Activated CD4-positive, alpha-beta memory T cell treated with anti-CD3 and anti-CD28 coated beads for 36 hours (primary cell): ENCODE measurements around the gene CH25H. TPM values are rescaled to one million over a fixed set of nuclear protein-coding genes. Genes with fewer than 3 reads are reported as not detected.
A peak's percentile ranks its signal among the peaks of the same experiment; 100 is the strongest.
"Not testable (repeated sequence)": the region's sequence is repeated elsewhere in the genome, so short reads cannot be mapped to it uniquely, and the experiment has no call there.

Source experiments
- CTCF ChIA-PET: fragments of 350-600 bp; sonication (Branson Sonifier 250); formaldehyde crosslinking; loops from one replicate; lab custom pipeline; 2021; ENCODE audit warnings: antibody characterized with exemption, inconsistent platforms; lab: Charles Lee
- POLR2A ChIA-PET: fragments of 350-600 bp; sonication (Branson Sonifier 250); formaldehyde crosslinking; loops from one replicate; lab custom pipeline; 2021; ENCODE audit warnings: antibody characterized with exemption; lab: Charles Lee
- DNase-seq: peaks from one replicate; pipeline ENCODE4 v3.0.0-alpha.2; 2020
- H3K27ac Mint-ChIP-seq: one replicate; pipeline ENCODE4 v1.8.0; 2021; ENCODE audit warnings: mixed read lengths
- H3K27me3 Mint-ChIP-seq: one replicate; pipeline ENCODE4 v1.8.0; 2021; ENCODE audit warnings: mixed read lengths
- H3K36me3 Mint-ChIP-seq: one replicate; pipeline ENCODE4 v1.8.0; 2021; ENCODE audit warnings: mixed read lengths
- H3K4me1 Mint-ChIP-seq: one replicate; pipeline ENCODE4 v1.8.0; 2021; ENCODE audit warnings: low read depth, mixed read lengths
- H3K4me3 Mint-ChIP-seq: one replicate; pipeline ENCODE4 v1.8.0; 2021; ENCODE audit warnings: mild to moderate bottlenecking, mixed read lengths
- H3K9me3 Mint-ChIP-seq: one replicate; pipeline ENCODE4 v1.8.0; 2021; ENCODE audit warnings: mixed read lengths
- intact Hi-C: fragments of 100-400 bp; cut with micrococcal nuclease; formaldehyde crosslinking; loops from one replicate; pipeline ENCODE4 v1.15.1; 2023
- total RNA-seq, 2 experiments: library from RNA; stranded (reverse); gene quantifications; one replicate each; pipeline ENCODE4 v1.2.3, GENCODE V29; 2021

The CH25H gene
- total RNA-seq, 2 experiments from 2014 or later: 0.12 TPM; not detected in 1

DNA sequence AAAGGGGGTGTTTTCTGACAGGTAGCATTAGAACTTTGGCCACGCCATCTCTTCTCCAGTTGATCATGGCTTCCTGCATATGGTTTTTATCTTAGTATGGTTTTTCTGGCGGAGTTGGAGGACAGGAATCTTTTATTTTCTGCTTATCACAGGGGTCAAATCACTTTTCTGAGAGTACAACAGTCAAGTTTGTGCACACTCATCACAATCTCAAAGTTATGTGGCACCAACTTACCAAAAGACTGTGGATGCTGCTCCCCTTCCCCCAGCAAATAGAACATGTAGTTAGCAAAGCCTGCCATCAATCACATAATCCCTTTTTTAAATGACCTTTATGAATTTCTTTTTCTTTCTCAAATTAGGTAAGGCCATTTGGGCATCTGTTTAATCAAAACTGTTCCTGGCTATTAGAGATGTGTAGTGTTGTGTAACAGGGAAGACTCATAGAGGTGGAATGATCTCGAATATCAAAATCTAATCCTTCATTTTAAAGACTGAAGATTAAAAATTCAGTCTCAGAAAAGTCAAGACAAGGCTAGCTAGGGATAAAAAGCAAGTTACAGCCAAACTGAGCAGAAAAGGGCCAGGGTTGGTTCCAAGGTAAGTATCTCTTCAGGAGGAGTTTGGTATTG lies 3.8 kb upstream of the CH25H start:
- Mint-ChIP-seq H3K4me3 (no peak overlapping the region), H3K9me3 (no peaks in the 10 kb centered on the region), H3K4me1 (peaks cover 13% of the 10 kb centered on the region), H3K27me3 (peaks cover 24% of the 10 kb centered on the region), H3K27ac (no peak overlapping the region), H3K36me3 (peaks cover 4% of the 10 kb centered on the region)
- ChIA-PET CTCF (interaction anchor here (1.0 to 9.1 kb wide), 5 partner anchors 181 to 375 kb away, joined by 3 to 114 read pairs (median 4); no protein-coding TSS in a partner anchor), POLR2A (no interaction called here)
- intact Hi-C loops: no loop called here
- no peak for DNase-seq

DNA sequence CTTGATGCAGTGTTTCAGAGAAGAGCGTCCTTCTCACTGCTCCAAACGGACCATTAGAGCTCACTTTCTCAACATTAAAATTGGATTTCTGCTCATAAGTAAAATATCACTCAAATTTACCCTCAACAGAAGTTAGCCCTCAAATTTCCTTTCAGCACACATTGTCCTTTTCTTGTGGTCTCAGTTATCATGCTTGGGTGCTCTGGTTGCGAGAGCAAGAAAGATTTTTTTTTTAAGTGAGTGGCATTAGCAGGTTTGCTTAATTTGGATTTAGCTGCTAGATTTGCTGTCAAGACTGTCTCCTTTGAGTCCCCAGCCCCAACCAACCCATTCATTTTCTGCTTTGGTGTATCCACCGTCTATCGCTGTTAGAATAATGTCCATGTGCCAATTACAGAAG lies 2.6 kb upstream of the CH25H start:
- Mint-ChIP-seq H3K4me3 (no peak overlapping the region), H3K27me3 (peaks cover 29% of the 10 kb centered on the region), H3K9me3 (no peaks in the 10 kb centered on the region), H3K36me3 (no peaks in the 10 kb centered on the region), H3K4me1 (peaks cover 13% of the 10 kb centered on the region), H3K27ac (no peak overlapping the region)
- ChIA-PET POLR2A (no interaction called here), CTCF (interaction anchor here (0.7 to 9.1 kb wide), 6 partner anchors 9 to 374 kb away, joined by 3 to 114 read pairs (median 4); no protein-coding TSS in a partner anchor)
- no peak for DNase-seq
- intact Hi-C loops: no loop called here

DNA sequence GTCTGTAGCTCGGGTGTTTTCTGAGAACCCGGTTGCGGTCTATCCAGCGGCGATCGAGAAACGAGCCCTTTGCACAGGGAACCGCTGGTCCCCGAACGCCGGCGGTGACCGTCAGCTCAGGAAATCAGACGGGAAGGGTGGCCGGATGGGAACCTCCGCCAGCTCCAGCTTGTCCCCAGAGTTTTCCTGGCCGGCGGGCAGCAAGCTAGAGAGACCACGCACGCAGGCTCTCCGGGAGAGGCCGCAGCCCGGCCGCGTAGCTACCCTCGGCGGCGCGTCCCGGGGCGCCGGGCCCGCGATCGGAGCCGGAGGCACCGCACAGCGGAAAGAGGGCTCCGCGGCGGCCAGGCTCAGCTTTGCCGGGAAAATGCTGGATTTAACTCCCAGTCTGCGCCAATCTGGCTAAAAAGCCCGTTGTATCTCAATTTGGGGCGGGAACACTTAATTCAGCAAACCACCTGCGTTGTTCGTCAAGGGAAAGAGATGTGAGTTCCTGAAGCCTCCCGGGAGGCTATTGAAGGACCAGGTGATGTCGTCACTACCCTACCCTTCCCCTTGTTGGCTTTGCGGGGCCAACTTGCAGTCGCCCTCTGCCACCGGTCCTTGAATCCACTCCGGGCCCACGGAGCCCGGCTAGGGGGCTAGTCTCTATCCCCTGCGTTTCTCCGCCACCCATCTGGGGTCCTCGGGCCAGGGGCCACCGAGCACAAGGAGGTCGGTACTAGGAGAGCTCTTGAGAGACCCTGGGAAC lies 859 bp upstream of the CH25H start:
- DNase-seq: peak; percentile 36
- POLR2A ChIA-PET: interaction anchor here (0.8 to 1.4 kb wide), 3 partner anchors 44 to 274 kb away, joined by 3 to 6 read pairs (median 4); partner anchors contain the start of gene FAS
- no peaks in the 10 kb centered on the region for H3K36me3 Mint-ChIP-seq
- peaks cover 13% of the 10 kb centered on the region for H3K4me1 Mint-ChIP-seq
- intact Hi-C loops: loop anchor here (1.0 to 2.0 kb wide), 2 partner anchors 45 to 123 kb away; no protein-coding TSS in a partner anchor
- no peak overlapping the region for H3K27ac Mint-ChIP-seq
- no peaks in the 10 kb centered on the region for H3K9me3 Mint-ChIP-seq
- H3K4me3 Mint-ChIP-seq: peak overlapping the region; percentile 64
- H3K27me3 Mint-ChIP-seq: peaks cover 29% of the 10 kb centered on the region
- CTCF ChIA-PET: interaction anchor here (0.6 to 9.1 kb wide), 14 partner anchors 8 to 373 kb away, joined by 3 to 114 read pairs (median 4); partner anchors contain the start of gene FAS

DNA sequence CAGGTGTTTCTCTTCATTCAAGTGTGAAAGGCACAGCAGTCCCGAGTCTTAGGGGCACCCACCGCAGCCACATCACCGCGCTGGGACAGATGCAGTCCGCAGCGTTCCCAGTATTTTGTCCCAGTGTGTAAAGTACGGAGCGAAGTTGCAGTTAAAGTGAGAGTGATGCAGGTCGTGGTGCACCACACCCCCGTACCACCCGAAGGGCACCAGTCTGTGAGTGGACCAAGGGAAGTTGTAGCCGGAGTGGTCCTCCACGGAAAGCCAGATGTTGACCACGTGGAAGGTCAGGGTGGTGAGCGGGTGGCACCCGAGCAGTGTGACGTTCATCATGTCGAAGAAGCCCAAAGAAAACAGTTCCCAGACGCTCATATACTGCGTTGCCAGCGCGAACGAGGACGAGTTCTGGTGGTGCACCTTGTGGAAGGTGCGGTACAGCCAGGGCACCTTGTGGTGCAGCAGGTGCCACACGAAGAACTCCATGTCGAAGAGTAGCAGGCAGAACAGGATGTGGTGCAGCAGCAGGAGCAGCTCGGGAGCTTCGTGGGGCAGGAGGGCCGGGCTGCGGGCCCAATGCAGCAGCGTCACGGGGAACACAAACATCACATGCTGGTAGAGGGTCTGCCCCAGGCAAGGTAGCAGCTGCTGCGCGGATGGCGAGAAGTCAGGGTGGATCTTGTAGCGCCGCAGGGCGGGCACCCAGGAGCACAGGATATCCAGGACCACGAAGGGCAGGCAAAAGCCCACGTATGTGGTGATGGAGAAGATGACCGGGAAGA lies 526 bp downstream of the CH25H start:
- ChIA-PET POLR2A (interaction anchor here (1.4 kb wide), 1 partner anchor 216 kb away, joined by 4 read pairs; the partner anchor contains the start of gene FAS), CTCF (interaction anchor here (0.7 to 9.1 kb wide), 11 partner anchors 9 to 372 kb away, joined by 3 to 114 read pairs (median 6); partner anchors contain the start of gene FAS)
- peak; percentile 49 for DNase-seq
- Mint-ChIP-seq H3K36me3 (no peaks in the 10 kb centered on the region), H3K27me3 (peaks cover 29% of the 10 kb centered on the region), H3K4me3 (peak overlapping the region; percentile 64), H3K4me1 (peaks cover 10% of the 10 kb centered on the region), H3K27ac (no peak overlapping the region), H3K9me3 (no peaks in the 10 kb centered on the region)
- intact Hi-C loops: loop anchor here (1.0 to 2.0 kb wide), 2 partner anchors 43 to 122 kb away; no protein-coding TSS in a partner anchor

DNA sequence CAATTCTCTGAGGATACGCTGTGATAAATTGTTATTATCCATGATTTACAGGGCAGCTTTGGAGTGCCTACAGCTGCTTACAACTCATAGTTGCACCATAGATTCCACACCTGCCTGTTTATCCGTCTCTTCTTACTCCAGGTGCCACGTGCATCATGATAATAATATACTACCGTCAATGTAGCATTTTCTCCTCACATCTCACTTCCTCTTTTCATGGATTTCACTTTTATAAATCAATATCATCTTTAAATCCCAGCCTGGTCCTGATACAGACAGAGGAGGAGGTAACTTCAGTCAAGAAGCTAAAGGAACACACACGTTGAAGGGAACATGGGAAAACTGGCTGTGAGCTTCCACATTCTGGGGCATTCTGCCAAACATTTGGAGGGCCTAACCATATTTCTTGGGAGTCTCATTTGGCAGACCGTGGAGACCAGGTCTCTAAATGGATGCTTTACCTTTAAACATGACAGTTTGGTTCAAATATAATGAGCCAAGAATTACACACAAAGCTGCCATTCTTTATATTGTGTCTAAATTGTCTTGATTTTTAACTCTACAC lies 2.4 kb downstream of the CH25H start:
- intact Hi-C loops: no loop called here
- ChIA-PET CTCF (interaction anchor here (1.0 to 9.1 kb wide), 4 partner anchors 9 to 272 kb away, joined by 3 to 114 read pairs (median 35); no protein-coding TSS in a partner anchor), POLR2A (no interaction called here)

DNA sequence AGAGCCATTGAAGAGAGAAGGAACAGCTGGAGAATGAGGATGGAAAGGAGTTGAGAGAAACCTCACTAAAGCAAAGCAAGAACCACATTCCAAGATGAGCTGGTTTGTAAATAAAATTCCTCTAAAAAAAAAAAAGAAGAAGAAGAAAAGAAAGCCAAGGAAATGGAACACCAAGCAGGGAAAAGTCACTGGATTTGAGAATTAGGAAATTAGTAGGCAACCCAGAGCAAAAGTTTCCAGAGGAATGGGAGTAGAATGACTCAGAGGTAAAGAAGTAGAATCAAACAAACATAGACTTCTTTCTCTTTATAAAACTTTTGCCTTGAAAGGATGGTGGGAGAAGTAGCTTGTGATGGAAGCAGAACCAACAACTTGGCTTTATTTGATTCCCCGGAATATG lies 3.9 kb downstream of the CH25H start:
- H3K36me3 Mint-ChIP-seq: no peaks in the 10 kb centered on the region
- POLR2A ChIA-PET: no interaction called here
- intact Hi-C loops: no loop called here

More for the DNA sequence above, 2.4 kb downstream of the CH25H start:
- no peak for DNase-seq
- Mint-ChIP-seq H3K4me3 (no peak overlapping the region), H3K27ac (no peak overlapping the region), H3K9me3 (no peaks in the 10 kb centered on the region), H3K36me3 (no peaks in the 10 kb centered on the region), H3K27me3 (peaks cover 23% of the 10 kb centered on the region), H3K4me1 (peaks cover 10% of the 10 kb centered on the region)

DNA sequence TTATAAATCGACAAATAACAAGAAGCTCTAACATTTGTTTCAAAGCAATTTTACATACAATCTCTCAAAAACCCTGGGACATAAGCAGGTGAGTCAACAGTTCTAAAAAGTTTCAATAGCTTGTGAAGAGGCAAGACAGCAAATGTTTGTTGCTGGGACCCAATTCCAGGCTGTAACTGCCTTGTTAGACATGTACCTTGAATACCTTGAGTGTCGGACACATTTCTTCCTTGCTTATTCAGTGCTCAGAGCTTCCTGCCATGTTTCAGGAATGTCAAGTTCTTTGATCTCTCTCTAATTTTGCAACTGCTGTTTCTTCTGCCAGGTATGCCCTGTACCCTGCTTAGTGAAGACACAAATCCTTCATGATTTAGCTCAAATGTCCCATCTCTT lies 5.1 kb downstream of the CH25H start:
- ChIA-PET CTCF (interaction anchor here (0.9 to 1.9 kb wide), 4 partner anchors 15 to 267 kb away, joined by 3 to 9 read pairs (median 4); no protein-coding TSS in a partner anchor), POLR2A (no interaction called here)
- Mint-ChIP-seq H3K9me3 (no peaks in the 10 kb centered on the region), H3K4me1 (peaks cover 8% of the 10 kb centered on the region), H3K4me3 (no peak overlapping the region), H3K36me3 (no peaks in the 10 kb centered on the region), H3K27me3 (peaks cover 20% of the 10 kb centered on the region), H3K27ac (no peak overlapping the region)
- DNase-seq: no peak
- intact Hi-C loops: no loop called here

More for the DNA sequence above, 3.9 kb downstream of the CH25H start:
- Mint-ChIP-seq H3K4me3 (no peak overlapping the region), H3K4me1 (peaks cover 10% of the 10 kb centered on the region), H3K27ac (no peak overlapping the region), H3K9me3 (no peaks in the 10 kb centered on the region), H3K27me3 (peaks cover 25% of the 10 kb centered on the region)
- CTCF ChIA-PET: interaction anchor here (1.1 to 9.1 kb wide), 4 partner anchors 10 to 270 kb away, joined by 3 to 114 read pairs (median 35); no protein-coding TSS in a partner anchor
- no peak for DNase-seq

DNA sequence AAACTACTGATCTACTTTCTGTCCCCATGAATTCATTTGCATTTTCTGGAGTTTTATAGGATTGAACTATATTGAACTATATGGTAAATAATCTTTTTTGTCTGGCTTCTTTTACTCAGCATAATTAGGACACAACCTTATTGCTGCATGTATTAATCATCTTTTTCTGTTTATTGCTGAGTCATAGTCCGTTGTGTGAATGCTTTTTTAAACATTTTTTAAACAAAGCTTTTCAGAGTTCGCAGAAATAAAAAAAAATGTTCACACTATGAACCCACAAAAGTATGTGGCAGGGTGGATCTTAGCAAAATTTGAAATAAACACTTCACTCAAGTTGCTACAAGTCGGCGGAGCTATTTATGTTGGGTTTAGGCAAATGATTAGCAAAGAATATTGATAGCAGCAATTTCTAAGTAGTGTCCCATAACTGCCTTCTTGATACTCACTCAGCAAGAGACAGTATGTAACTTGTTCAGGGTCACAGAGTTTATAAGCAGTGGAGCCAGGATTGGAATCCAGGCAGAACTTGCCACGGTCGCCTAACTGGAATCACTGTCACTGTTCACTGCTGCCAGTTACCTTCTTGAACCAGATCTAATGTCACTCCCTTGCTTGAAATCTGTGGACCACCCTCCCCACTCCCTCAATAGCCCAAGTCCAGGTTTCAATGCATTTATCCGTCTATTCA lies 5.6 kb downstream of the CH25H start:
- no peaks in the 10 kb centered on the region for H3K36me3 Mint-ChIP-seq
- peaks cover 3% of the 10 kb centered on the region for H3K4me1 Mint-ChIP-seq
- intact Hi-C loops: no loop called here
- no peak overlapping the region for H3K4me3 Mint-ChIP-seq
- H3K27ac Mint-ChIP-seq: no peak overlapping the region
- ChIA-PET POLR2A (no interaction called here), CTCF (interaction anchor here (0.9 to 2.8 kb wide), 5 partner anchors 16 to 267 kb away, joined by 3 to 14 read pairs (median 5); no protein-coding TSS in a partner anchor)
- no peaks in the 10 kb centered on the region for H3K9me3 Mint-ChIP-seq
- no peak for DNase-seq
- H3K27me3 Mint-ChIP-seq: peaks cover 14% of the 10 kb centered on the region

DNA sequence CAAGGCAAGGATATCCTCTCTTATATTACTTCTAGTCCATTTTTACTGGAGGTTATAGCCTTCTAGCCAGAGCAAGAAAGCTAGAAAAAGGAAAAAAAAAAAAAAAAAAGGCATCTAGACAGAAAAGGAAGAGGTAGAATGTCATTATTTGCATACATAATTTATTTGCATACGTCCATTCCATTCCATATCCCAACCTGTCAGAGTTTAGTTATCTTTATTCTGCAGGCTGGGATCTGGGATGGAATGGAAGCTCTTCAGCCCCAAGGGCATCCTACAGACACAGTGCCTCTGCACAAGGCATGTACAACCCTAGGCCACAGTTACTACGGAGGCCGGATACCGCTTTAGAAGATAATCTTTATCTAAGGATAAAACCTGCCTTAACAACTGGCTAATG lies 9.6 kb downstream of the CH25H start:
- DNase-seq: no peak
- Mint-ChIP-seq H3K4me1 (peaks cover 3% of the 10 kb centered on the region), H3K9me3 (no peaks in the 10 kb centered on the region), H3K27me3 (peaks cover 15% of the 10 kb centered on the region), H3K4me3 (no peak overlapping the region), H3K27ac (no peak overlapping the region), H3K36me3 (no peaks in the 10 kb centered on the region)
- intact Hi-C loops: no loop called here
- POLR2A ChIA-PET: no interaction called here
- CTCF ChIA-PET: interaction anchor here (1.3 to 1.8 kb wide), 2 partner anchors 20 to 167 kb away, joined by 7 to 8 read pairs; no protein-coding TSS in a partner anchor

DNA sequence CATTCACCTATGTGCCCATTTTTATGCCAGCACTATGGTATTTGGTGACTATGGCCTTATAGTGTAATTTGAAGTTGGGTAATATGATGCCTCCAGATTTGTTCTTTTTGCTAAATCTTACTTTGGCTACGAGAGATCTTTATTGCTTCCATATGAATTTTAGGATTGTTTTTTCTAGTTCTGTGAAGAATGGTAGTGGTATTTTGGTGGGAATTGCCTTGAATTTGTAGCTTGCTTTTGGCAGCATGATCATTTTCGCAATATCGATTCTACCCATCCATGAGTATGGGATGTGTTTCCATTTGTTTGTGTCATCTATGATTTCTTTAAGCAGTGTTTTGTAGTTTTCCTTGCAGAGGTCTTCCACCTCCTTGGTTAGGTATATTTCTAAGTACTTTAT lies 15.8 kb downstream of the CH25H start:
- H3K9me3 Mint-ChIP-seq, intact Hi-C loops, CTCF ChIA-PET, DNase-seq, H3K4me1 Mint-ChIP-seq, H3K36me3 Mint-ChIP-seq, H3K4me3 Mint-ChIP-seq, H3K27ac Mint-ChIP-seq, POLR2A ChIA-PET: not testable (repeated sequence)
- peaks cover 16% of the 10 kb centered on the region for H3K27me3 Mint-ChIP-seq
